GM23248 (cell line): ENCODE results near the gene C1QL3. TPM values are rescaled to one million over a fixed set of nuclear protein-coding genes. Genes with fewer than 3 reads are reported as not detected.

Experiments used
- DNase-seq: peaks from one replicate; pipeline ENCODE4 v3.0.0-alpha.2; 2015
- H2AFZ ChIP-seq: fragments of 200-600 bp; sonication (generic); 2 replicates; pipeline ENCODE4 v1.6.1; 2016; ENCODE audit warnings: antibody characterized with exemption
- H3F3A ChIP-seq: fragments of 200-600 bp; sonication (generic); 2 replicates; pipeline ENCODE4 v1.6.1; 2016; ENCODE audit warnings: mild to moderate bottlenecking, antibody characterized with exemption, mixed run types; ENCODE audit not compliant: insufficient read depth
- H3K27ac ChIP-seq: fragments of 200-600 bp; sonication (generic); 2 replicates; pipeline ENCODE4 v1.5.1; 2016; ENCODE audit warnings: mild to moderate bottlenecking
- H3K27me3 ChIP-seq: fragments of 200-600 bp; sonication (generic); replicated peaks from 2 replicates; pipeline ENCODE4 v1.6.1; 2016; ENCODE audit warnings: mild to moderate bottlenecking; ENCODE audit not compliant: insufficient read depth
- H3K36me3 ChIP-seq: fragments of 200-600 bp; sonication (generic); 2 replicates; pipeline ENCODE4 v1.6.1; 2016; ENCODE audit warnings: low read depth, mild to moderate bottlenecking
- H3K4me1 ChIP-seq: fragments of 200-600 bp; sonication (generic); 2 replicates; pipeline ENCODE4 v1.6.1; 2016; ENCODE audit warnings: mild to moderate bottlenecking; ENCODE audit not compliant: insufficient read depth
- H3K4me2 ChIP-seq: fragments of 200-600 bp; sonication (generic); one replicate; pipeline ENCODE4 v1.6.1; 2016; ENCODE audit warnings: mild to moderate bottlenecking; ENCODE audit not compliant: unreplicated experiment
- H3K4me3 ChIP-seq: fragments of 200-600 bp; sonication (generic); 2 replicates; pipeline ENCODE4 v1.5.1; 2016; ENCODE audit warnings: mild to moderate bottlenecking
- H3K79me2 ChIP-seq: fragments of 200-600 bp; sonication (generic); 2 replicates; pipeline ENCODE4 v1.6.1; 2016; ENCODE audit warnings: mild to moderate bottlenecking; ENCODE audit not compliant: insufficient read depth
- H3K9ac ChIP-seq: fragments of 200-600 bp; sonication (generic); 2 replicates; pipeline ENCODE4 v1.6.1; 2016; ENCODE audit warnings: mild to moderate bottlenecking
- H3K9me2 ChIP-seq: fragments of 200-600 bp; sonication (generic); 2 replicates; pipeline ENCODE4 v1.6.1; 2016; ENCODE audit warnings: mixed run types, mild to moderate bottlenecking, moderate library complexity; ENCODE audit not compliant: insufficient read depth
- H3K9me3 ChIP-seq: fragments of 200-600 bp; sonication (generic); one replicate; pipeline ENCODE4 v1.6.1; 2017; ENCODE audit warnings: low read depth
- H4K20me1 ChIP-seq: fragments of 200-600 bp; sonication (generic); 2 replicates; pipeline ENCODE4 v1.6.0; 2016; ENCODE audit not compliant: insufficient read depth
- EZH2 ChIP-seq: fragments of 200-600 bp; sonication (generic); IDR thresholded peaks from 2 replicates; pipeline ENCODE4 v1.6.1; 2018; ENCODE audit warnings: antibody characterized with exemption, mild to moderate bottlenecking; ENCODE audit not compliant: insufficient read depth, poor library complexity, severe bottlenecking
- EZH2phosphoT487 ChIP-seq: fragments of 200-600 bp; sonication (generic); IDR thresholded peaks from 2 replicates; pipeline ENCODE4 v1.6.1; 2018; ENCODE audit warnings: antibody characterized with exemption, moderate library complexity, mild to moderate bottlenecking, low read depth; ENCODE audit not compliant: insufficient read depth
- WGBS, 2 experiments: methylation state at CpG; one replicate each; pipeline ENCODE4 v1.1.6; 2015 to 2017; ENCODE audit warnings: low lambda C conversion rate in 2 of 2, low coverage in 1 of 2; ENCODE audit errors: missing lambda C conversion rate in 2 of 2; 5-methylcytosine and 5-hydroxymethylcytosine counted together
- in situ Hi-C: fragments of 300-500 bp; cut with MboI; formaldehyde crosslinking; loops from 2 replicates; pipeline ENCODE4 v1.15.0; 2020
- polyA plus RNA-seq: library from polyadenylated mRNA; unstranded; fragments of >200 nt; fragmentation: Nextera tagmentation; extraction: Ambion mirVana; gene quantifications from 2 replicates; pipeline ENCODE4 v1.2.1, GENCODE V29; 2016
- total RNA-seq: library from RNA; depleted of rRNA; stranded (reverse); fragments of >200 nt; shearing (Covaris generic); gene quantifications from 2 replicates; pipeline ENCODE4 v1.2.3, GENCODE V29; 2014

The C1QL3 gene
- total and polyA plus RNA-seq, 2 experiments from 2014 or later = 0.38 TPM; not detected in 1

- H3K27me3 ChIP-seq = no peaks in the 10 kb centered on the region
- no peaks in the 10 kb centered on the region for H3K9me3 ChIP-seq
- DNase-seq = no peak
- H3K9me2 ChIP-seq = no peaks in the 10 kb centered on the region
- H3K27ac ChIP-seq = no peak overlapping the region
- no peaks in the 10 kb centered on the region for H3K4me1 ChIP-seq
- H3K4me3 ChIP-seq = no peak overlapping the region
- H3K79me2 ChIP-seq = no peaks in the 10 kb centered on the region
- H3K4me2 ChIP-seq = no peak overlapping the region
- no peak overlapping the region for H3K9ac ChIP-seq
- no peaks in the 10 kb centered on the region for H3K36me3 ChIP-seq
- H2AFZ ChIP-seq = no peak overlapping the region
- no peaks in the 10 kb centered on the region for H4K20me1 ChIP-seq
- 55 to 62% methylated on average over 5 of the region's 5 CpGs for WGBS, 2 experiments
- in situ Hi-C loops = no loop called here
- no peak for TF ChIP-seq EZH2phosphoT487
- no peak for TF ChIP-seq EZH2
- no peaks in the 10 kb centered on the region for H3F3A ChIP-seq
These were observed 40.5 kb downstream of the C1QL3 start for GRCh38 chr10:16481052-16481728.

- in situ Hi-C loops = no loop called here
- WGBS, 2 experiments = 74 to 83% methylated on average over 4 of the region's 4 CpGs
These were observed 42.9 kb downstream of the C1QL3 start for GRCh38 chr10:16478801-16479200.

DNA sequence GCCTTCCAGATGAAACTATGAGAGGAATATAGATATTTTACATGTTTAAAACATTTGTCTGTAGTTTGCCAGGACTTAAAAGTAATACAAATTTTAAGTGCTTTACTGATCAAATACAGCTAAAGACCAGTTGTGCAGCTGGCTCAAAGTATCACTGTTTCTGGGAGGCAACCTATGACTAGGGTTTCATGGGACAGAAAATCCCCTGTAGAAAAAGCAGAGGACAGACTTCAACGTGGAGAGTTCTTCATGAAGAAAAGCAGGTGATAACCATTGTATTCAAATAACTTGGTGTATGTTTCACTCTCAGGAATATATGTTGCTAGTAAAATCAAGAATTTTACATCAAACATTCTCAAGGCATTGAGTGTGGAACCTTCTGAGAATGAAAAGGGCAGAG is 43.9 kb downstream of the C1QL3 start:
- no peaks in the 10 kb centered on the region for H3K9me2 ChIP-seq
- TF ChIP-seq EZH2 = no peak
- no peak for TF ChIP-seq EZH2phosphoT487
- no peaks in the 10 kb centered on the region for H3K9me3 ChIP-seq
- H3K27ac ChIP-seq = no peak overlapping the region
- H3K9ac ChIP-seq = no peak overlapping the region
- no peaks in the 10 kb centered on the region for H3K79me2 ChIP-seq
- no peaks in the 10 kb centered on the region for H3K4me1 ChIP-seq
- 76 to 77% methylated on average over 1 of the region's 1 CpG for WGBS, 2 experiments
- no peak for DNase-seq
- no peaks in the 10 kb centered on the region for H4K20me1 ChIP-seq
- H3K36me3 ChIP-seq = no peaks in the 10 kb centered on the region
- in situ Hi-C loops = no loop called here
- H3K4me3 ChIP-seq = no peak overlapping the region
- no peak overlapping the region for H3K4me2 ChIP-seq
- H3F3A ChIP-seq = no peaks in the 10 kb centered on the region
- H2AFZ ChIP-seq = no peak overlapping the region
- H3K27me3 ChIP-seq = no peaks in the 10 kb centered on the region

More at GRCh38 chr10:16478801-16479200, 42.9 kb downstream of the C1QL3 start:
- Histone ChIP-seq H3K79me2 (no peaks in the 10 kb centered on the region), H3K4me3 (no peak overlapping the region), H4K20me1 (no peaks in the 10 kb centered on the region), H3K9me2 (no peaks in the 10 kb centered on the region), H3K27me3 (no peaks in the 10 kb centered on the region), H2AFZ (no peak overlapping the region), H3K4me1 (no peaks in the 10 kb centered on the region), H3K4me2 (no peak overlapping the region), H3K36me3 (no peaks in the 10 kb centered on the region), H3F3A (no peaks in the 10 kb centered on the region), H3K27ac (no peak overlapping the region), H3K9me3 (no peaks in the 10 kb centered on the region), H3K9ac (no peak overlapping the region)
- TF ChIP-seq EZH2 (no peak), EZH2phosphoT487 (no peak)
- DNase-seq = no peak

DNA sequence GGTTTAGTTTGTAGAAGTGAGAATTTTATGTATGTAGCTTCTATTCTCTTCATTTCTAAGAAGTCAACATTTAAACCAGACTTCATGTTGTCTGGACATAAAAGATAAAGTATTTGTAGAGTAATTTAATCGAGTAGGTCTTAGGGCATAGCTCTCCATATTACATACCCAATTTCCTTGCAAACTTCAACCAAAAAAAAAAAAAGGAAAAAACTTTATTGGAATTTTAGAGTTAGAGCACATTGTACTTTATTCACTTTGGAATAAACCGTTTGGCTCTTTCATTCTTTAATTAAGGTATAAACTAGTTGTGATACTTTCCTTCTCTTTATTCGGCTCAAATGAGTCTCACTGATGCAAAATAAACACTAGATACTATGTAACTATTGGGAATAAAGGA is 48.9 kb downstream of the C1QL3 start:
- WGBS, 2 experiments = 84% methylated on average over 3 of the region's 3 CpGs
- H3K79me2 ChIP-seq = no peaks in the 10 kb centered on the region
- H3K36me3 ChIP-seq = no peaks in the 10 kb centered on the region
- H3K27me3 ChIP-seq = no peaks in the 10 kb centered on the region
- H4K20me1 ChIP-seq = no peaks in the 10 kb centered on the region
- in situ Hi-C loops = no loop called here
- no peak overlapping the region for H2AFZ ChIP-seq
- H3K9me2 ChIP-seq = no peaks in the 10 kb centered on the region
- no peaks in the 10 kb centered on the region for H3K4me1 ChIP-seq
- TF ChIP-seq EZH2phosphoT487 (no peak), EZH2 (no peak)
- H3K9ac ChIP-seq = no peak overlapping the region
- H3K4me2 ChIP-seq = no peak overlapping the region
- H3K9me3 ChIP-seq = no peaks in the 10 kb centered on the region
- no peaks in the 10 kb centered on the region for H3F3A ChIP-seq
- no peak overlapping the region for H3K27ac ChIP-seq
- no peak overlapping the region for H3K4me3 ChIP-seq
- no peak for DNase-seq

- Histone ChIP-seq H3K9ac (no peak overlapping the region), H3K27me3 (no peaks in the 10 kb centered on the region), H3F3A (no peaks in the 10 kb centered on the region), H3K4me2 (no peak overlapping the region), H3K4me1 (no peaks in the 10 kb centered on the region), H3K4me3 (no peak overlapping the region), H3K9me2 (no peaks in the 10 kb centered on the region), H2AFZ (no peak overlapping the region), H3K36me3 (no peaks in the 10 kb centered on the region), H3K9me3 (no peaks in the 10 kb centered on the region), H3K27ac (no peak overlapping the region), H4K20me1 (no peaks in the 10 kb centered on the region), H3K79me2 (no peaks in the 10 kb centered on the region)
- TF ChIP-seq EZH2 = no peak
- TF ChIP-seq EZH2phosphoT487 = no peak
- in situ Hi-C loops = no loop called here
- WGBS, 2 experiments = 95 to 98% methylated on average over 5 of the region's 5 CpGs
- DNase-seq = no peak
These were observed 50.9 kb downstream of the C1QL3 start for GRCh38 chr10:16470747-16471146.
